Spleen (tissue), 7 donors: ENCODE results near the gene CTBP1.

ENCODE experiments used
- POLR2A ChIP-seq, 3 donors: fragments of 450-650 bp; IDR thresholded peaks; one replicate each; pipeline ENCODE4 v1.5.1; 2017; ENCODE audit warnings: antibody characterized with exemption in 3 of 3, mild to moderate bottlenecking in 1 of 3
- POLR2AphosphoS5 ChIP-seq, 3 donors: sonication (generic); formaldehyde crosslinking; IDR thresholded peaks; one replicate each; pipeline ENCODE4 v1.5.1; 2017; ENCODE audit warnings: antibody characterized with exemption in 3 of 3
- TF ChIP-seq, protein P1 (sequence below), 11 experiments: fragments of 200-600 bp in 7 of 11; fragments of 450-650 bp in 4 of 11; sonication (generic) in 4 of 11; IDR thresholded peaks in 8 of 11; conservative IDR thresholded peaks in 3 of 11; 1 replicate in 7 of 11; 2 replicates in 4 of 11; pipeline versions ENCODE4 v1.4.0 to v1.8.0; 2016 to 2021; ENCODE audit warnings: antibody characterized with exemption in 11 of 11, inconsistent platforms in 4 of 11, mild to moderate bottlenecking in 1 of 11
- donor health status: DM: no; HTN: no; CAD: no; lungs with moderate emphysema.
- donor health status: DM: no; HTN: no; CAD: no.
- donor health status: DM: no; HTN: no; CAD: no.

DNA sequence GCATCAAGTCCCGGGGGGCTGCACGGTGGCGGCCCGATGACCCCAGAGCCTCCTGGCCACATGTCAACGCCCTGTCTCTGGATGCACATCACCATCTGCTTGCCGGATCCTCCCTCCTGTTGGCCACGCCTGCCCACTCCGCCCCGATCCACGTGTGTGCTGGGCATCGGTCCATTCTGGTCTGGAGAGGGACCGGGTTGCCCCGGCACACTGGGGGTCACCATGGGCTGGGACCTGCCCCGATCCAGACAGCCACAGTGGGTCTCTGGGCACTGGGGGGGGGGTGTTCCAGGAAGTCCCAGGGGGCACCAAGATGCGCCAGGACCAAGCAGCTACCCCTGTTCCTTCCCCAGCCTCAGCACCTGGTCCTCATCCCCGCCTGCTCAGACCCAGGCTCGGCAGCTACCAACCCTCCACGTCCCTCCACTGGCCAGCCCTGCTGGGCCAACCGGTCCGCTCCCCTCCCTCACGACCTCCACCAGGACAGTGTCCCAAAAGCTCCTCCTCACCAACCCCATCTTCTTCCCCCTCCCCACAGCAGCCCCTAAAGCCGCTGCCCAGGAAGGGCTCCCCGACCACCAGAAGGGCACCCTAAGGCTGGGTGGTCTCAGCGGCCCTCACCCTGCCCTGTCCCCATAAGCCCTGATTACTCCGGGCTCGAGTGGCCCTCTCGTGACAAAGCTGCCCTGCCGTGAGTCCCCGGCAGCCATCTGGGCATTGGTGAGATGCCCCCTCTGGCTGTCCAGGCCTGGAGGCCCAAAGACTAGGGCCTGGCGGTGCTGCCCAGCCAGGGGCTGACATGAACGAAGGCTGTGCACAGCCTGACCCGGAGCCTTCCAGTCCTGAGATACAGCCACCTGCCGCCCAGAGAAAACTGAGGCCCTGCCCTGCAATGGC is 4.6 kb downstream of the CTBP1 start:
- peak in 1 of 3 donors; percentile 15 for TF ChIP-seq POLR2AphosphoS5 (IDR thresholded peaks at IDR 0.05)
- TF ChIP-seq, protein P1, sequence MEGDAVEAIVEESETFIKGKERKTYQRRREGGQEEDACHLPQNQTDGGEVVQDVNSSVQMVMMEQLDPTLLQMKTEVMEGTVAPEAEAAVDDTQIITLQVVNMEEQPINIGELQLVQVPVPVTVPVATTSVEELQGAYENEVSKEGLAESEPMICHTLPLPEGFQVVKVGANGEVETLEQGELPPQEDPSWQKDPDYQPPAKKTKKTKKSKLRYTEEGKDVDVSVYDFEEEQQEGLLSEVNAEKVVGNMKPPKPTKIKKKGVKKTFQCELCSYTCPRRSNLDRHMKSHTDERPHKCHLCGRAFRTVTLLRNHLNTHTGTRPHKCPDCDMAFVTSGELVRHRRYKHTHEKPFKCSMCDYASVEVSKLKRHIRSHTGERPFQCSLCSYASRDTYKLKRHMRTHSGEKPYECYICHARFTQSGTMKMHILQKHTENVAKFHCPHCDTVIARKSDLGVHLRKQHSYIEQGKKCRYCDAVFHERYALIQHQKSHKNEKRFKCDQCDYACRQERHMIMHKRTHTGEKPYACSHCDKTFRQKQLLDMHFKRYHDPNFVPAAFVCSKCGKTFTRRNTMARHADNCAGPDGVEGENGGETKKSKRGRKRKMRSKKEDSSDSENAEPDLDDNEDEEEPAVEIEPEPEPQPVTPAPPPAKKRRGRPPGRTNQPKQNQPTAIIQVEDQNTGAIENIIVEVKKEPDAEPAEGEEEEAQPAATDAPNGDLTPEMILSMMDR (IDR thresholded peaks at IDR 0.05 in 8 of 11, conservative IDR thresholded peaks at IDR 0.05 in 3 of 11): no peak
- TF ChIP-seq POLR2A (IDR thresholded peaks at IDR 0.05): no peak
